Measurements from ENCODE around the gene ZNF33B.

The ZNF33B gene

DNA sequence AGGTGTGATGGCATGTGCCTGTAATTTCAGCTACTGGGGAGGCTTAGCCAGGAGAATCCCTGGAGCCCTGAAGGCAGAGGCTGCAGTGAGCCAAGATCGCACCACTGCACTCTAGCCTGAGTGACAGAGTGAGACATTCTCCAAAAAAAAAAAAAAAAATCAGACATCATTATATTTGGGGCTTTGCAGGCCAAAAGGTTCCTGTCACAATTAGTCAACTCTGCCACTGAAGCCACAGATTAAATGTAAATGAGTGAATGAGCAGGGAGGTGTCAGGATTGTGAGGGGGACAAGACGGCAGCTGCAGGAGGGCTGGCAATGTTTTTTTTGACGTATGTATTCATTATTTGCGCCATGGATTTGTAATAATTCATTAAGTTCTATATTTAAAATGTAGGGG lies 3.3 kb downstream of the ZNF33B start:
- Histone ChIP-seq H3K9me3 (no peaks in the 10 kb centered on the region), H3K4me1 (ENCODE audit: control insufficient read depth in 1 of 2, insufficient read depth in 1 of 2, low read depth in 1 of 2, low read length in 1 of 2) (peaks cover 18 to 20% of the 10 kb centered on the region in 2 experiments), H3K27me3 (no peaks in the 10 kb centered on the region), H3K4me3 (ENCODE audit: low read depth in 1 of 2, low read length in 1 of 2) (no peak overlapping the region), H3K27ac (no peak overlapping the region), H3K36me3 (peaks cover 31% of the 10 kb centered on the region)
- TF ChIP-seq, protein P1, sequence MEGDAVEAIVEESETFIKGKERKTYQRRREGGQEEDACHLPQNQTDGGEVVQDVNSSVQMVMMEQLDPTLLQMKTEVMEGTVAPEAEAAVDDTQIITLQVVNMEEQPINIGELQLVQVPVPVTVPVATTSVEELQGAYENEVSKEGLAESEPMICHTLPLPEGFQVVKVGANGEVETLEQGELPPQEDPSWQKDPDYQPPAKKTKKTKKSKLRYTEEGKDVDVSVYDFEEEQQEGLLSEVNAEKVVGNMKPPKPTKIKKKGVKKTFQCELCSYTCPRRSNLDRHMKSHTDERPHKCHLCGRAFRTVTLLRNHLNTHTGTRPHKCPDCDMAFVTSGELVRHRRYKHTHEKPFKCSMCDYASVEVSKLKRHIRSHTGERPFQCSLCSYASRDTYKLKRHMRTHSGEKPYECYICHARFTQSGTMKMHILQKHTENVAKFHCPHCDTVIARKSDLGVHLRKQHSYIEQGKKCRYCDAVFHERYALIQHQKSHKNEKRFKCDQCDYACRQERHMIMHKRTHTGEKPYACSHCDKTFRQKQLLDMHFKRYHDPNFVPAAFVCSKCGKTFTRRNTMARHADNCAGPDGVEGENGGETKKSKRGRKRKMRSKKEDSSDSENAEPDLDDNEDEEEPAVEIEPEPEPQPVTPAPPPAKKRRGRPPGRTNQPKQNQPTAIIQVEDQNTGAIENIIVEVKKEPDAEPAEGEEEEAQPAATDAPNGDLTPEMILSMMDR (IDR thresholded peaks at IDR 0.05) = no peak

DNA sequence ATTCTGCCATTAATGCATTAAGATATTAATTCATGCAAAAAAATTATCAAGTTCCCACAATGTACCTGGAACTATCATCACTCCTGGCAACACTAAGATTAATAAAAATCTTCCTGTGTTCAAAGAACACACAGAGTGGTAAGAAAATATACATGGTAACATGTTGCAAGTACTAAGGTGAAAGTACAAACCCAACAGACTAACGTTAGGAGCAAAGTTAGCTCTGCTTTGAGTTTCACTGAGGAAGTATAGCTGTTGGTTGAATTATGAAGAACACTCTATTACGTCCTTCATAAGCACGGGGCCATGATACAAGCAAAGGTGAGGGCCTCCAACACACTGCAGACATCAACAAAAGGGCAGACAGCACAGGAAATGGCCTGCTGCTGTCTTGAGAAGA lies 5.8 kb downstream of the ZNF33B start:
- Histone ChIP-seq H3K9me3 (no peaks in the 10 kb centered on the region), H3K36me3 (peaks cover 45% of the 10 kb centered on the region), H3K4me1 (ENCODE audit: control insufficient read depth in 1 of 2, insufficient read depth in 1 of 2, low read depth in 1 of 2, low read length in 1 of 2) (peaks cover 5 to 7% of the 10 kb centered on the region in 2 experiments), H3K4me3 (ENCODE audit: low read depth in 1 of 2, low read length in 1 of 2) (no peak overlapping the region), H3K27me3 (no peaks in the 10 kb centered on the region), H3K27ac (no peak overlapping the region)
- TF ChIP-seq, protein P1 (IDR thresholded peaks at IDR 0.05) = no peak

DNA sequence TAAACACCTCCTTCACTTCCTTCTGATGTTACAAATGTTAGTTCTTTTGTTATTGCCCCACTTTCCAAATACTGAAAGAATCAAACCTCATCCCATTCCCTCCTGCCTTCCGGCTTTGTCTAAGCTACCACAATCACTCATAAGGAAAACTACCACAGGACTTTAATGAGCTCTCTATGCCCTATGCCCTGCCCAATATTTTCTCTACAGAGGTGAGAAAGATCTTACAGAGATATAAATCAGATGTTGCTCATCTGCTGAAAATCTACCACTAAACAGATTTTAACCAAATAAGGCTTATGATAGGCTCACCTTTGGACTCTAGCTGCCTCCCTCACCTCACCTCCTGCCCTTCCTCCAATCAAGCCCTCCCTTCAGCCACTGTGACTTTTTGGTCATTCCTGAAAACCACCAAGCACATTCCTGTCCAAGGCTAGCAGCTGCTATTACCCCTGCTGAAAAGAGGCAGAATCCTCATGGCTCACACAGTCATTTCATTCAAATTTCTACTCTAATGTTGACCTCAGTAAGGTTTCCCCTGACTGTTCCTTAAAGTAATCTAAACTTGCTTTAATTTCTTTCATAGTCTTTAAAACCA lies 7.7 kb downstream of the ZNF33B start:
- no peaks in the 10 kb centered on the region for H3K4me1 ChIP-seq (ENCODE audit: control insufficient read depth in 1 of 2, insufficient read depth in 1 of 2, low read depth in 1 of 2, low read length in 1 of 2)
- H3K36me3 ChIP-seq = peaks cover 48% of the 10 kb centered on the region
- H3K9me3 ChIP-seq = no peaks in the 10 kb centered on the region
- H3K4me3 ChIP-seq (ENCODE audit: low read depth in 1 of 2, low read length in 1 of 2) = no peak overlapping the region
- TF ChIP-seq, protein P1 (IDR thresholded peaks at IDR 0.05) = no peak
- no peaks in the 10 kb centered on the region for H3K27me3 ChIP-seq
- no peak overlapping the region for H3K27ac ChIP-seq

DNA sequence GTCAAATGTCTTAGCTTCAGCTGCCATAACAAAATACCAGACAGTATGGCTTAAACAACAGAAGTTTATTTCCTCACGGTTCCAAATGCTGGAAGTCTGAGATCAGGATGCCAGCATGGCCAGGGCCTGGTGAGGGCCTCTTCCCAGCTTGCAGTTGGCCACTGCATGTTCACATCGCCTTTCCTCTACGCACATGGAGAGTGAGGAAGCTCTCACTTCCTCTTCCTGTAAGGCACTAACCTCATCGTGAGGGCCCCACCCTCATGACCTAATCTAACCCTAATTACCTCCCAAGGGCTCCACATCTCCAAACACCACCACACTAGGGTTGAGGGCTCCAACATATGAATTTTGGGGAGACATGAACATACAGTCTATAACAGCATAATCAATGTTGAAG lies 14.4 kb downstream of the ZNF33B start:
- Histone ChIP-seq H3K4me3 (ENCODE audit: low read depth in 1 of 2, low read length in 1 of 2) (no peak overlapping the region), H3K36me3 (peaks cover 16% of the 10 kb centered on the region), H3K4me1 (ENCODE audit: control insufficient read depth in 1 of 2, insufficient read depth in 1 of 2, low read depth in 1 of 2, low read length in 1 of 2) (no peaks in the 10 kb centered on the region), H3K27me3 (no peaks in the 10 kb centered on the region), H3K27ac (no peak overlapping the region), H3K9me3 (peaks cover 7% of the 10 kb centered on the region)
- TF ChIP-seq, protein P1 (IDR thresholded peaks at IDR 0.05) = no peak

DNA sequence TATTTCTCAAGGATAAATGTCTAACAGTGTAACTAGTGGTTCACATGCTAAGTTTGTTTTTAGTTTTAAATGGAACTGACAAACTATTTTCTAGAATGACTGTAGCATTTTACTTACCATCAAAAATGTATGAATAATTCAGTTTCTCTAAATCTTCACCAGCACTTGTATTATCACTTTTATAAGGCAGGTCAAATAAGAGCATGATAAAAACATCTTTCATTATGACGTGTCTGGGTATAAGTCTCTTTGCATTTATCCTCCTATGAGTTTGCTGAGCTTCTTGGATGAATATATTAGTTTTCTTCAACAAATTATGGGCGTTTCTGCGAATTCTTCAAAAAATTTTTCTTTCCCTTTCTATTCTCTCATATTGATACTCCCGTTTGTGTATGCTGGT lies 19.9 kb downstream of the ZNF33B start:
- Histone ChIP-seq H3K27ac (no peak overlapping the region), H3K4me1 (ENCODE audit: control insufficient read depth in 1 of 2, insufficient read depth in 1 of 2, low read depth in 1 of 2, low read length in 1 of 2) (no peaks in the 10 kb centered on the region), H3K27me3 (no peaks in the 10 kb centered on the region), H3K9me3 (no peaks in the 10 kb centered on the region), H3K36me3 (peaks cover 17% of the 10 kb centered on the region), H3K4me3 (ENCODE audit: low read depth in 1 of 2, low read length in 1 of 2) (no peak overlapping the region)
- TF ChIP-seq, protein P1 (IDR thresholded peaks at IDR 0.05) = no peak
